GM12801 (cell line): ENCODE measurements around the gene SOX10.

Experiments
- CTCF ChIP-seq: IDR thresholded peaks from one replicate; pipeline ENCODE4 v1.5.1; 2011; ENCODE audit warnings: control low read depth; ENCODE audit not compliant: insufficient read length; ENCODE audit errors: extremely low read depth

Gene SOX10

GRCh38 chr22:38018938-38019827 is 34.8 kb upstream of the SOX10 start:
- TF ChIP-seq CTCF = no peak

DNA sequence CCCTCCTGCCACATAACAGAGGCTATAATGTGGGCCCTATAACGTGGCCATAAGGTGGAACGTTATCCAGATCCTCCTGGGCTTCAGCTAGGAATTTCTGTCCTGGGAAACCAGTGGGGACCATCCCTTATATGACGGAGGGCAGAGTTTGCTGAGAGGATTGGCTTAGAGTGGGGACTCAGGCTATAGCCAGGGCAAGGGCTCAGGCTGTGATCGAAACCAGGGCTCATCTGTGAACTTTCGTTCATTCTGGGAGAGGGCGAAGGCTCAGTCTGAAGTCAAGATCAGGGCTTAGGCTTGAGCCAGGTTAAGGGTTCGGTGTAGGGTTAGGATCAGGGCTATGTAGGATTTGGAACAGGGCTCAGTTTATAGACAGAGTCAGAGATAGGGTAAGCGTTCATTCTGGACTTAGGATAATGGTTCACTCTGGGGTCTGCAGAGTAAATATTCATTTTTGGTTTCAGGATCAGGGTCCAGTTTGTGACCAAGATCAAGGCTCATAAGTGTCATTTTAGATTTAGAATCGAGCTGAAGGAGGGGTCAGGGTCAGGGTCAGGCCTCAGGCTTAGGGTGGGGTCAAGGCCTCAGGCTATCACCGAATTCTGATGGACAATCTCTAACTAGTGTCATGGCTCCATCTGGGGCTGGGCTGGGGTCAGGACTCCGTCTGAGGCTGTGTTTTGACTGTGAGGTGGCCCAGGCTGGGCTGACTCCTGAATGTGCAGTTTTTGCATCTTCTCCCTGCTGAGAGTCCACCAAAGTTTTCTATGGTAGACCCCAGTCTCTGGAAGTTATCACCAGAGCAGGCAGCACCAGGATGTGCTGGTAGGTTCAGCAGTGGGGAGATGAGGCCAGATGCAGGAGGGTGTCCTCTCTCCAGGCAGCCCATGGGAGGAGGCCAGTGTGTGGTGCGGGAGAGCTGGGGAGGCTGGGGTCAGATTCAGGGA is 33.9 kb upstream of the SOX10 start:
- no peak for TF ChIP-seq CTCF

- no peak for TF ChIP-seq CTCF
Measured at GRCh38 chr22:38017272-38017920, 33.0 kb upstream of the SOX10 start.

DNA sequence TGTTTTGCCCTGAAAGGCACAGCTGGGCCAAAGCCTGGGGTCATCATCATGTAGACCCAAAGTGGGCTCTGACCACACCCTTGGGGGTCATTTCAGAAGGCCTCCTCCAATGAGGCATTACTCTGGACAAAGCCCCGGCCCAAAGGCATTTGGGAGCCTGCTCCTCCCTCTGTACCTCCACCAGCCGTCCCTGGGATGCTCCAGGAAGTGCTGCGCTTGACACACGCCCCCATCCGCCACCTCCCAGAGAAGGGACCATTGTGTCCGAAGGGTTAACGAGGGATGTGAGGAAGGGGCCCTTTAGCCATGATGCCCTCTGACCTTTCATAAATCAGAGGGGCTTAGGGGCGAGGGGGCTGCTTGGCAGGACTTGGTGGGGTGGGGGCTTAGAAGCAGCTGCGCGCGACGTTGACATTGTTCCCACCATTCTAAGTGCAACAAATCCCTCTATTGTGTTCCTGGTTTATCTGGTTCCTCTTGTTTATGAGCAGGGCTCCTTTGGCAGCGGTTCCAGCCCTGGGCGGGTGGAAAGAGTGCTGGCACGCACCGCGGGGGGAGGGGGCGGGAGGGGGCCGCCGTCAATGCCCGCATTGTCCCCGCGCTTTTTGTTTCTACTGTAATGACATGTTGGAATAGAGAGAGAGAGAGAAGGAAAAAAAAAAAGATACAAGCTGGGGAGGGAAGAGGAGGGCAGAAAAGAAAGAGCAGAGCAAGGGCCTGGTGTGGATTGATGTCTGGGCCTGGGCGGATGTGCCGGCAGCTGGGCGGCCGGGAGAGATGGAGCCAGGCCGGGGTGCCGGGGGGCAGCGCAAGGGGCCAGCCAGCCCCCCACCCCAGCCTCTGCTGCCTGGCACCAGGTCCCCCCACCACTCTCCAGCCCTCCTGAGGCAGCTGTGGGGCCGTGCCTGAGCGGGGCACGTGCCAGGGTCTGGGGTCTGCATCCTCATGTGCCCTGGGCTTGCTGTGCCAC is 32.1 kb upstream of the SOX10 start:
- TF ChIP-seq CTCF = no peak

DNA sequence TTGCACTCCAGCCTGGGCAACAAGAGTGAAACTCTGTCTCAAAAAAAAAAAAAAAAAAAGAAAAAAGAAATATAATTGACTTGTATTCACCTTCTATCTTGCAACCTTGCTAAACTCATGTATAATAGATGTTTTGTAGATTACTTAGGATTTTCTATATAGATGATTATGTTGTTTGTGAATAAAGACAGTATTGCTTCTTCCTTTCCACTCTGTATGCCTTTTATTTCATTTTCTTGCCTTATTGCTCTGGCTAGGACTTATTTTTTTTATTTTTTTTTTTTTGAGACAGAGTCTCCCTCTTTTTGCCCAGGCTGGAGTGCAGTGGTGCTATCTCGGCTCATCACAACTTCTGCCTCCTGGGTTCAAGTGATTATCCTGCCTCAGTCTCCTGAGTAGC is 29.7 kb upstream of the SOX10 start:
- no peak for TF ChIP-seq CTCF

- no peak for TF ChIP-seq CTCF
Measured at GRCh38 chr22:38012604-38013072, 28.3 kb upstream of the SOX10 start.
